CD14-positive monocyte (primary cell): Measurements from ENCODE around the gene PTGIR. TPM values are rescaled to one million over a fixed set of nuclear protein-coding genes. Genes with fewer than 3 reads are reported as not detected.

ENCODE experiments used
- DNase-seq, 3 donors: peaks; one replicate each; pipeline ENCODE4 v3.0.0-alpha.2; 2011 to 2022
- H2AFZ ChIP-seq: 2 replicates; pipeline ENCODE4 v1.6.0; 2012; ENCODE audit warnings: mild to moderate bottlenecking, low read depth, low read length, inconsistent platforms; ENCODE audit not compliant: insufficient read depth, poor library complexity, severe bottlenecking
- H3K27ac ChIP-seq, 2 donors: 1 replicate in 1 of 2; 2 replicates in 1 of 2; pipeline ENCODE4 v1.5.1; 2012 to 2013; ENCODE audit warnings: low read length in 2 of 2, control low read depth in 1 of 2, inconsistent platforms in 1 of 2, low read depth in 1 of 2, mild to moderate bottlenecking in 1 of 2
- H3K27me3 ChIP-seq, 2 donors: one replicate each; pipeline versions ENCODE4 v1.6.0 to v1.6.1; 2011 to 2013; ENCODE audit warnings: low read length in 2 of 2; ENCODE audit not compliant: control insufficient read depth in 2 of 2, insufficient read depth in 2 of 2
- H3K36me3 ChIP-seq, 2 donors: replicated peaks in 1 of 2; 1 replicate in 1 of 2; 2 replicates in 1 of 2; pipeline versions ENCODE4 v1.5.1 to v1.6.1; 2012 to 2013; ENCODE audit warnings: low read length in 2 of 2, control low read depth in 1 of 2, inconsistent platforms in 1 of 2, mild to moderate bottlenecking in 1 of 2; ENCODE audit not compliant: insufficient read depth in 2 of 2, control insufficient read depth in 1 of 2
- H3K4me1 ChIP-seq, 2 donors: 1 replicate in 1 of 2; 2 replicates in 1 of 2; pipeline versions ENCODE4 v1.5.1 to v1.6.1; 2012 to 2013; ENCODE audit warnings: low read length in 2 of 2, control low read depth in 1 of 2, inconsistent platforms in 1 of 2, mild to moderate bottlenecking in 1 of 2, moderate library complexity in 1 of 2; ENCODE audit not compliant: insufficient read depth in 2 of 2, control insufficient read depth in 1 of 2
- H3K4me2 ChIP-seq: replicated peaks from 2 replicates; pipeline ENCODE3; 2012; ENCODE audit warnings: low read length, moderate library complexity, mild to moderate bottlenecking; ENCODE audit not compliant: poor library complexity, severe bottlenecking; ENCODE audit errors: extremely low read depth
- H3K4me3 ChIP-seq, 3 experiments: fragments of 200-600 bp in 1 of 3; sonication (generic) in 1 of 3; replicated peaks in 1 of 3; 1 replicate in 2 of 3; 2 replicates in 1 of 3; pipeline ENCODE4 v1.5.1; 2011 to 2013; ENCODE audit warnings: low read length in 3 of 3, mild to moderate bottlenecking in 3 of 3, control low read depth in 2 of 3, low read depth in 2 of 3, inconsistent platforms in 1 of 3, moderate library complexity in 1 of 3
- H3K79me2 ChIP-seq: 2 replicates; pipeline ENCODE4 v1.6.0; 2012; ENCODE audit warnings: mild to moderate bottlenecking, control low read depth, inconsistent platforms, low read length, moderate library complexity; ENCODE audit not compliant: insufficient read depth
- H3K9ac ChIP-seq: 2 replicates; pipeline ENCODE4 v1.6.0; 2017; ENCODE audit warnings: low read length, mild to moderate bottlenecking; ENCODE audit not compliant: insufficient read depth, poor library complexity, severe bottlenecking
- H3K9me3 ChIP-seq, 2 donors: replicated peaks in 1 of 2; 1 replicate in 1 of 2; 2 replicates in 1 of 2; pipeline versions ENCODE4 v1.5.1 to v1.6.1; 2012 to 2013; ENCODE audit warnings: low read length in 2 of 2, control low read depth in 1 of 2; ENCODE audit not compliant: control insufficient read depth in 1 of 2, insufficient read depth in 1 of 2
- H4K20me1 ChIP-seq: 2 replicates; pipeline ENCODE4 v1.6.0; 2012; ENCODE audit warnings: mild to moderate bottlenecking, low read length, control low read depth, moderate library complexity; ENCODE audit not compliant: insufficient read depth
- H3K27ac Mint-ChIP-seq, 7 donors: one replicate each; pipeline ENCODE4 v1.8.0; 2020; ENCODE audit warnings: mild to moderate bottlenecking in 7 of 7, mixed read lengths in 7 of 7, moderate library complexity in 6 of 7, inconsistent platforms in 2 of 7
- H3K27me3 Mint-ChIP-seq, 3 donors: one replicate each; pipeline ENCODE4 v1.8.0; 2021 to 2022; ENCODE audit warnings: low read depth in 3 of 3, mild to moderate bottlenecking in 3 of 3, mixed read lengths in 3 of 3, moderate library complexity in 3 of 3, inconsistent platforms in 1 of 3
- H3K36me3 Mint-ChIP-seq, 2 donors: one replicate each; pipeline ENCODE4 v1.8.0; 2020; ENCODE audit warnings: mixed read lengths in 2 of 2, inconsistent platforms in 1 of 2, mild to moderate bottlenecking in 1 of 2
- H3K4me1 Mint-ChIP-seq: one replicate; pipeline ENCODE4 v1.8.0; 2020; ENCODE audit warnings: mild to moderate bottlenecking, mixed read lengths
- H3K4me3 Mint-ChIP-seq, 2 donors: one replicate each; pipeline ENCODE4 v1.8.0; 2020; ENCODE audit warnings: mild to moderate bottlenecking in 2 of 2, mixed read lengths in 2 of 2, moderate library complexity in 1 of 2
- H3K9me3 Mint-ChIP-seq, 7 donors: one replicate each; pipeline ENCODE4 v1.8.0; 2020 to 2022; ENCODE audit warnings: mixed read lengths in 7 of 7, mild to moderate bottlenecking in 6 of 7, moderate library complexity in 6 of 7, inconsistent platforms in 2 of 7
- WGBS: methylation state at CpG from one replicate; pipeline ENCODE4 v1.1.5; 2013; ENCODE audit warnings: missing lambda C conversion rate; ENCODE audit not compliant: insufficient coverage; 5-methylcytosine and 5-hydroxymethylcytosine counted together
- intact Hi-C, 2 donors: fragments of 100-400 bp; cut with micrococcal nuclease; formaldehyde crosslinking; loops; one replicate each; pipeline versions ENCODE4 v1.15.0 to v1.15.1; 2023
- polyA plus RNA-seq, 3 donors: library from polyadenylated mRNA; depleted of rRNA in 1 of 3; unstranded in 2 of 3; stranded (reverse) in 1 of 3; fragments of 300-500 nt in 2 of 3; fragments of >200 nt in 1 of 3; fragmentation: Illumina TruSeq in 2 of 3; gene quantifications; 1 replicate in 2 of 3; 2 replicates in 1 of 3; pipeline ENCODE4 v1.2.3, GENCODE V29; 2012 to 2021
- TF ChIP-seq, protein P1 (sequence below): fragments of 200-600 bp; IDR thresholded peaks from one replicate; pipeline ENCODE4 v1.8.0; 2022; ENCODE audit warnings: antibody characterized with exemption, mild to moderate bottlenecking

PTGIR gene
- polyA plus RNA-seq, 3 donors, result 12.8 to 51.2 (median 14.1) TPM

DNA sequence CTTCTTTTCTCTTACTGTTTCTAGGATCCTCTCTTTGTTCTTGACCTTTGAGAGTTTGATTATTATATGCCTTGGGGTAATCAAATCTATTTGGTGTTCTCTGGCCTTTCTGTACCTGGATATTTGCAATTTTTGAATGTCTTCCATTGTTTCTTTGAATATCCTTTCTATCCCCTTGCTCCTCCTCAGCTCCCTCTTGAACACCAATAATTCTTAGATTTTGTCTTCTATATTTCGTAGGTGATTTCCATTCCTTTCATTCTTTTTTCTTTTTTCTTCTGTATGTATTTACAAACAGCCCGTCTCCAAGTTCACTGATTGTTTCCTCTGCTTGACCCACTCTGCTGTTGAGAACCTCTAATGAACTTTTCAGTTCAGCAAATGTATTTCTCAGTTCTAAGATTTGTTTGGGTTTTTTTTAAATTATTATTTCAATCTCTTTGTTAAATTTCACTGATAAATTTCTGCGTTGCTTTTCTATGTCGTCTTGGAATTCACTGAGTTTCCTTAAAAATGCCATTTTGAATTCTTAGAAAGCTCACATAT is 26.4 kb downstream of the PTGIR start:
- intact Hi-C loops, result no loop called here
- Histone ChIP-seq H2AFZ (no peak overlapping the region), H4K20me1 (peaks cover 17% of the 10 kb centered on the region), H3K9ac (no peak overlapping the region), H3K4me3 (no peak overlapping the region), H3K4me1 (peaks cover 23 to 27% of the 10 kb centered on the region in 2 donors), H3K9me3 (peaks cover 4 to 6% of the 10 kb centered on the region in 2 donors), H3K79me2 (peaks cover 23% of the 10 kb centered on the region), H3K27ac (no peak overlapping the region), H3K27me3 (no peaks in the 10 kb centered on the region), H3K36me3 (no peaks in the 10 kb centered on the region), H3K4me2 (no peak overlapping the region)
- TF ChIP-seq, protein P1, sequence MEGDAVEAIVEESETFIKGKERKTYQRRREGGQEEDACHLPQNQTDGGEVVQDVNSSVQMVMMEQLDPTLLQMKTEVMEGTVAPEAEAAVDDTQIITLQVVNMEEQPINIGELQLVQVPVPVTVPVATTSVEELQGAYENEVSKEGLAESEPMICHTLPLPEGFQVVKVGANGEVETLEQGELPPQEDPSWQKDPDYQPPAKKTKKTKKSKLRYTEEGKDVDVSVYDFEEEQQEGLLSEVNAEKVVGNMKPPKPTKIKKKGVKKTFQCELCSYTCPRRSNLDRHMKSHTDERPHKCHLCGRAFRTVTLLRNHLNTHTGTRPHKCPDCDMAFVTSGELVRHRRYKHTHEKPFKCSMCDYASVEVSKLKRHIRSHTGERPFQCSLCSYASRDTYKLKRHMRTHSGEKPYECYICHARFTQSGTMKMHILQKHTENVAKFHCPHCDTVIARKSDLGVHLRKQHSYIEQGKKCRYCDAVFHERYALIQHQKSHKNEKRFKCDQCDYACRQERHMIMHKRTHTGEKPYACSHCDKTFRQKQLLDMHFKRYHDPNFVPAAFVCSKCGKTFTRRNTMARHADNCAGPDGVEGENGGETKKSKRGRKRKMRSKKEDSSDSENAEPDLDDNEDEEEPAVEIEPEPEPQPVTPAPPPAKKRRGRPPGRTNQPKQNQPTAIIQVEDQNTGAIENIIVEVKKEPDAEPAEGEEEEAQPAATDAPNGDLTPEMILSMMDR, result no peak
- Mint-ChIP-seq H3K27ac (no peak overlapping the region), H3K9me3 (peaks cover 4 to 17% (median 15%) of the 10 kb centered on the region in 7 donors), H3K36me3 (peaks cover 3 to 6% of the 10 kb centered on the region in 2 donors), H3K27me3 (peaks cover 5 to 10% (median 5%) of the 10 kb centered on the region in 3 donors), H3K4me1 (peaks cover 22% of the 10 kb centered on the region), H3K4me3 (no peak overlapping the region)
- DNase-seq, result no peak
- 100% methylated on average over 1 of the region's 4 CpGs for WGBS

DNA sequence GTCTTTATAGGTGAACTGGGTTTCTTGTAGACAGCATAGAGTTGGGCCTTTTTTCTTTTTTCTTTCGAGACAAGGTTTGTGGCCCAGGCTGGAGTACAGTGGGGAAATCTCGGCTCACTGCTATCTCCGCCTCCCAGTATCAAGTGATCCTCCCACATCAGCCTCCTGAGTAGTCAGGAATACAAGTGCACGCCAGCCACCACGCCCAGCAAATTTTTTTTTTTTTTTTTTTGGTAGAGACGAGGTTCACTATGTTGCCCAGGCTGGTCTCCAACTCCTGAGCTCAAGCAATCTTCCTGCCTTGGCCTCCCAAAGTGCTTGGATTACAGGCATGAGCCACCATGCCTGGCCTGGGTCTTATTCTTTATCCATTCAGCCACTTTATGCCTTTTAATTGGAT is 28.9 kb downstream of the PTGIR start:
- Histone ChIP-seq H3K79me2 (no peaks in the 10 kb centered on the region), H4K20me1 (no peaks in the 10 kb centered on the region), H3K9me3 (peaks cover 4 to 6% of the 10 kb centered on the region in 2 donors), H3K4me3 (no peak overlapping the region), H3K9ac (no peak overlapping the region), H3K4me2 (no peak overlapping the region), H3K36me3 (no peaks in the 10 kb centered on the region), H3K27ac (no peak overlapping the region), H3K4me1 (peaks cover 7 to 8% of the 10 kb centered on the region in 2 donors), H3K27me3 (no peaks in the 10 kb centered on the region), H2AFZ (no peak overlapping the region)
- TF ChIP-seq, protein P1, result no peak
- DNase-seq, result no peak
- intact Hi-C loops, result no loop called here
- H3K27me3 Mint-ChIP-seq, result peaks cover 5 to 10% (median 8%) of the 10 kb centered on the region in 3 donors
- peaks cover 4 to 21% (median 15%) of the 10 kb centered on the region in 7 donors for H3K9me3 Mint-ChIP-seq
- H3K4me1 Mint-ChIP-seq, result peaks cover 14% of the 10 kb centered on the region
- H3K27ac Mint-ChIP-seq, result no peak overlapping the region
- H3K36me3 Mint-ChIP-seq, result peaks cover 0 to 3% of the 10 kb centered on the region in 2 donors
- no CpG with 5 or more reads among the region's 6 CpGs for WGBS
- H3K4me3 Mint-ChIP-seq, result no peak overlapping the region
